ENCODE data around the gene CFAP46. TPM values are rescaled to one million over a fixed set of nuclear protein-coding genes. Genes with fewer than 3 reads are reported as not detected.
"Not testable (repeated sequence)": the region's sequence is repeated elsewhere in the genome, so short reads cannot be mapped to it uniquely, and the experiment has no call there.

CFAP46 gene
- total RNA-seq, 1 experiment from 2014 or later = 0.21 TPM

DNA sequence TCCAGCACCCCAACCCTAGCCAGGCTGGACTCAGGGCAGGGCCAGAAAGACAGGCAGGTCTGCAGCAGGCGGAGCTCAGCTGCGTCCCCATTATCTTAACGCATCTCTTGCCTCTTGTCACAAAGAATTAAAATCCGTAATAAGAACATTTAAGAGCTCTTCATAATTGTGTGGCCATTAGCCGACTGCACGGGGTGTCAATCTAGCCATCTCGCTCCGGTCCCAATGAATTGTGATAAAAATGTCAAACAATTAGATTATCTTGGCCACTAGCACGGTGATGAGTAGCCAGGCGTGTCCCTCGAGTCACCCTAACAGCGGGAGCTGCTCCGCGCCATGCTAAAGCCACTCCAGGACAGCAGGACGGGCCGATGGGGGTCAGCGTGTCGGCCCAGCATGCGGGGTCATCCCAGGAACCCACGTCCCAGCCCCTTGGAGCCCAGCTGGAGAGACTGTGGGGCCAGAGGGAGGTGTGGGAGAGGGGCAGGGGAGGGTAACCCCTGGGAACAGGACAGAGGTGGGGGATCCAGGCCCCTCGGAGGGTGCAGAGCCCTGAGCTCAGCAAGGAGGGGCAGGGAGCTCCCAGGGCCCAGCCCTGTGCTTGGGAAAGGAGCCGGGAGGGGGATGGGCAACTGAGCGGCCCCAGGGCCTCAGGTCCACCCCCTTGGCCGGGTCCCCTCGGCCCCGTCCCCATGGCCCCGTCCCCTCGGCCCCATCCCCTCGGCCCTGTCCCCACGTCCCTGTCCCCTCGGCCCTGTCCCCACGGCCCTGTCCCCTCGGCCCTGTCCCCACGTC lies 138.8 kb downstream of the CFAP46 start:
- Histone ChIP-seq H3K4me3 (no peak overlapping the region), H3K36me3 (no peaks in the 10 kb centered on the region), H3K9me3 (replicated peaks) (no peaks in the 10 kb centered on the region), H3K4me1 (replicated peaks) (no peaks in the 10 kb centered on the region), H3K27me3 (replicated peaks) (no peaks in the 10 kb centered on the region; the same call in 1 of the 2 replicates), H3K27ac (no peak overlapping the region)
- no peak for DNase-seq (ENCODE audit: low read depth in 1 of 2, low spot score in 2 of 2)

- no peak overlapping the region for H3K27ac ChIP-seq
- no peaks in the 10 kb centered on the region for H3K4me1 ChIP-seq (replicated peaks)
- DNase-seq (ENCODE audit: low read depth in 1 of 2, low spot score in 2 of 2) = no peak
- no peaks in the 10 kb centered on the region for H3K36me3 ChIP-seq
- H3K27me3 ChIP-seq (replicated peaks) = no peaks in the 10 kb centered on the region; the same call in 1 of the 2 replicates
- no peaks in the 10 kb centered on the region for H3K9me3 ChIP-seq (replicated peaks)
- H3K4me3 ChIP-seq = no peak overlapping the region
These were observed 139.6 kb downstream of the CFAP46 start for GRCh38 chr10:132802694-132803320.

DNA sequence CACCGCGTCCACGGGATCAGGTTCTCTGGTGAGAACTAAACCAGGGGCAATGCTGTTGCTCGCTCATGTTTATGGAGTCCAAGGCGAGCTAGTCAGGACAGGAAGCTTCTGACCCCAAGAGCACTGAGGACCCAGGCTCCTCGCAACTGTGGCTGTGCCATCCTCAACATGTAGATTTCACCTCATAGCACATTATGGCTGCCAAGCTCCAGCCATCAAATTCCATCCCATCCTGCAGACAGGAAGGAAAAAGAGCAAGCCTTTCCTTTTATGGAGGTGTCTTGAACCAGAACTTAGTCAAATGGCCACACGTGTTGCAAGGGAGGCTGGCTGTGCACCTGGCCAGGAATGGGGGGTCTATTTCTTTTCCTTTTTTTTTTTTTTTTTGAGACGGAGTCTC lies 140.3 kb downstream of the CFAP46 start:
- Histone ChIP-seq H3K27me3 (replicated peaks) (no peaks in the 10 kb centered on the region; the same call in 1 of the 2 replicates), H3K4me3 (no peak overlapping the region), H3K36me3 (no peaks in the 10 kb centered on the region), H3K27ac (no peak overlapping the region), H3K9me3 (replicated peaks) (no peaks in the 10 kb centered on the region), H3K4me1 (replicated peaks) (no peaks in the 10 kb centered on the region)
- DNase-seq (ENCODE audit: low read depth in 1 of 2, low spot score in 2 of 2) = no peak

DNA sequence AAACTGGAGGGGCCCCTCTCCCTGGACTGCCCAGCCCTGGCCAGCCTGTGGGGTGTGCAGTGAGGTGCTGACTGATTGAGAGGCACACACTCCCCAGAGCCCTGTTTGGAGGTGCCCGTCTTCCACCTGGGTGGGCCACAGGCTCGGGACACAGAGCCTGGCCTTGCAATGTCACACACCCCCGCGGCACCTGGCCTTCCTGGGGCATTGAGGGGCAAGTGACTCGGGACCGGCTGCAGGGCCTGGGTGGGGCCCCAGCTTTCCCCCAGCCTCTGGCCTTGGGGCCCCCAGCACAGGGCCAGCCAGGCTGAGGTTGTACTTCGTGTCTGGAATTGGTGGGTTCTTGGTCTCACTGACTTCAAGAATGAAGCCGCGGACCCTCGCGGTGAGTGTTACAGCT lies 142.5 kb downstream of the CFAP46 start:
- Histone ChIP-seq H3K4me1 (replicated peaks) (no peaks in the 10 kb centered on the region), H3K4me3 (no peak overlapping the region), H3K36me3 (no peaks in the 10 kb centered on the region), H3K9me3 (replicated peaks) (no peaks in the 10 kb centered on the region), H3K27ac (no peak overlapping the region), H3K27me3 (replicated peaks) (no peaks in the 10 kb centered on the region)
- no peak for DNase-seq (ENCODE audit: low read depth in 1 of 2, low spot score in 2 of 2)

GRCh38 chr10:132798876-132799275 lies 143.5 kb downstream of the CFAP46 start:
- Histone ChIP-seq H3K4me3 (no peak overlapping the region), H3K27ac (no peak overlapping the region), H3K9me3 (replicated peaks) (no peaks in the 10 kb centered on the region), H3K36me3 (no peaks in the 10 kb centered on the region), H3K27me3 (replicated peaks) (no peaks in the 10 kb centered on the region), H3K4me1 (replicated peaks) (peaks cover 2% of the 10 kb centered on the region)
- DNase-seq (ENCODE audit: low read depth in 1 of 2, low spot score in 2 of 2) = no peak

DNA sequence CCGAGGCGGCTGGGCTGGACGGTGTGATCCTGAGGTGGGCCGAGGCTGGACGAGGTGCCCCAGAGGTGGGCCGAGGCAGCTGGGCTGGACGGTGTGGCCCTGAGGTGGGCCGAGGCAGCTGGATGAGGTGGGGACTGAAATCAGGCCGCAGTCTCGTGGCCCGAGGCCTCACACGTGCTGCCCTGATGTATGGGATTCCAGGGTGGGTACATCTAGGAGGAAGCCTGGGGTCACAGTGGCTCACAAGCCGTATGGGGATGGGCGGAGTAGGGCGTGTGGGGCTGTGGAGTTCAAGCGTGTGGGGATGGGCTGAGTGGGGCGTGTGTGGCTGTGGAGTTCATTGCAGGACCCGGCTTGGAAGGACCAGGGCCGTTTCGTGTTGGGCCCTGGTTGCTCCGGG lies 144.0 kb downstream of the CFAP46 start:
- Histone ChIP-seq H3K9me3 (replicated peaks) (peaks cover 3% of the 10 kb centered on the region; the same call in 1 of the 2 replicates), H3K27ac (no peak overlapping the region), H3K36me3 (no peaks in the 10 kb centered on the region), H3K4me3 (no peak overlapping the region), H3K4me1 (replicated peaks) (peaks cover 7% of the 10 kb centered on the region), H3K27me3 (replicated peaks) (peaks cover 3% of the 10 kb centered on the region; the same call in 1 of the 2 replicates)
- DNase-seq (ENCODE audit: low read depth in 1 of 2, low spot score in 2 of 2) = no peak

DNA sequence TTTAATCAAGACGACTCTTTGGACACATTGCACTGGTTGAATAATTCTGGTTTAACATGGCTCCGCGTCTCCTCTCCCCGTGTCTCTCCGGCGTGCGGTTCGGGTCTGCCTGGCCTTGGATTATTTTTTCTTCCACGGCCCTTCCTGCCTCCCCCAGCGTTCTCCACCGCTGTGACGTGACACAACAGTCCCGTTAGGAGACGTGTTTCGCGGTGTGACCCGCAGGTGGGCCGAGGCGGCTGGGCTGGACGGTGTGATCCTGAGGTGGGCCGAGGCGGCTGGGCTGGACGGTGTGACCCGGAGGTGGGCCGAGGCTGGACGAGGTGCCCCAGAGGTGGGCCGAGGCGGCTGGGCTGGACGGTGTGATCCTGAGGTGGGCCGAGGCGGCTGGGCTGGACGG lies 144.4 kb downstream of the CFAP46 start:
- not testable (repeated sequence) for H3K36me3 ChIP-seq; H3K27me3 ChIP-seq (replicated peaks); H3K4me1 ChIP-seq (replicated peaks); H3K27ac ChIP-seq; H3K4me3 ChIP-seq; H3K9me3 ChIP-seq (replicated peaks); DNase-seq (ENCODE audit: low read depth in 1 of 2, low spot score in 2 of 2)

GRCh38 chr10:132796846-132797245 lies 145.5 kb downstream of the CFAP46 start:
- no peak for DNase-seq (ENCODE audit: low read depth in 1 of 2, low spot score in 2 of 2)
- Histone ChIP-seq H3K4me3 (no peak overlapping the region), H3K9me3 (replicated peaks) (peaks cover 5% of the 10 kb centered on the region; the same call in 1 of the 2 replicates), H3K36me3 (no peaks in the 10 kb centered on the region), H3K4me1 (replicated peaks) (peaks cover 7% of the 10 kb centered on the region), H3K27me3 (replicated peaks) (peaks cover 6% of the 10 kb centered on the region; the same call in 1 of the 2 replicates), H3K27ac (no peak overlapping the region)

DNA sequence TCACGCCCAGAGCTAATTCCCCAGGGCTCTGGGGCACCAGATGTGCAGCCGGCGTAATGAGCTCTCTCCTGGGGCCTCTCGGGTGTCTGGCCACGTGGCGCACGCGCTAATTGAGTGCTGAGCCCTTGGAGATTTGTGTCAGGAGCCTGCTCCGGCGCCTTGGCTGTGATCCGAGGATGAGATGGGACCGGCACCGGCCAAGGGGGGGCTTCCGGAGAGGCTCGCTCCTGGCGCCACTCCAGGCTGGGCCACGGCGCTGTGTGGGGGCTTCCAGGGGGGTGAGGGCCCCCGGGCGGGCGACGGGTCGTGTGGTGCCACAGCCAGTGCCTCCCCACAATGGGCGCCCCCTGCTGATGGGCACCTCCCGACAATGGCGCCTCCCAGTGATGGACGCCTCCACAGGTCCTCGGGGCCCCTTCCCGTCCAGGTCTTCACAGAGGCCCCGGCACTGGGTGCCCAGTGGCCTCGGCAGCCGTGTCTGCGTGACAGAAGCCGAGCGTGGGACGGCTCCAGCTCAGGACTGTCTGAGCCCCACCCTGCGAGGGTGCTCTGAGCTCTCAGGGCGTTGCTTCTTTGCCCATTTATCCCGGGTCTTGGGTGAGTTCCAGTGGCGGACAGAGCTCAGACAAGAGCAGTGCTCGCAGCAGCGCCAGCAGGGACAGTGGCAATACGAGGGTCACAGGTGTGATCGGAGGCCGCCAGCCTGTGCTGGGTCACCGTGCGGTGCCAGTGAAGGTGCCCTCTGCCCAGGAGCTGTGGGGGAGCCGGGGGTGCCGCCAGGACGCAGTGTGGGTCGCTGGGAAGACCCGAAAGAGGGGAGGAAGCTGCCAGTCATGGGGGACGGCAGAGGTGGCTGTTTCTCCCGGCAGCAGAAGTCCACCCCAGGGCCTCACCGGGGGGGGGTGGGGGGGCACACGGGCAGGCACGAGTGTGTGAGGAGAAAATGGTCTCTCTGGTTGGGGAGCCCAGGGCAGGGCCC lies 148.2 kb downstream of the CFAP46 start:
- no peaks in the 10 kb centered on the region for H3K36me3 ChIP-seq
- no peak for DNase-seq (ENCODE audit: low read depth in 1 of 2, low spot score in 2 of 2)
- H3K27ac ChIP-seq = no peak overlapping the region
- peaks cover 5% of the 10 kb centered on the region; the same call in 1 of the 2 replicates for H3K9me3 ChIP-seq (replicated peaks)
- H3K4me3 ChIP-seq = no peak overlapping the region
- peaks cover 7% of the 10 kb centered on the region for H3K4me1 ChIP-seq (replicated peaks)
- H3K27me3 ChIP-seq (replicated peaks) = peaks cover 19% of the 10 kb centered on the region

- Histone ChIP-seq H3K36me3 (no peaks in the 10 kb centered on the region), H3K27ac (no peak overlapping the region), H3K9me3 (replicated peaks) (peaks cover 5% of the 10 kb centered on the region; the same call in 1 of the 2 replicates), H3K4me1 (replicated peaks) (peaks cover 13% of the 10 kb centered on the region), H3K27me3 (replicated peaks) (peaks cover 28% of the 10 kb centered on the region), H3K4me3 (no peak overlapping the region)
- DNase-seq (ENCODE audit: low read depth in 1 of 2, low spot score in 2 of 2) = no peak
These were observed 149.2 kb downstream of the CFAP46 start for GRCh38 chr10:132793213-132793612.

DNA sequence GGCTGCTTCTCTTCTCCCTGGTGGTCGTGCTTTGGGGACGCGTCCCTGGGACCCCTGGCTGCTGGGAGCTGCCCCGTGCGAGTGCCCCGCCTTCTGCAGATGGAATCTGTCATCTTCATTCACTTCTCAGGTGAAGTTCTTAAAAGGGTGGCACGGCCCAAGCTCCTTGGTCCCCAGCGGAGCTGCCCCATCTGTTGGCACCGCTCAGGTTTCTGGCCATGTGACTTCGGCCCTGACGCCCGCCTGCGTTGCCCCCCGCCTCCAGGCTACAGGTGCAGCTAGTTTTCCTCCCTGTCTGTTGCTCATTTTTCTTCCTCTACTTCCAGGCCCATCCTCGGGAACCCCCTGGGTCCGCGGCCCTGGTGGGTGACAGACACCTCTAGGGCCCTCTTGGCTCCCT lies 149.6 kb downstream of the CFAP46 start:
- Histone ChIP-seq H3K9me3 (replicated peaks) (peaks cover 5% of the 10 kb centered on the region; the same call in 1 of the 2 replicates), H3K4me1 (replicated peaks) (peaks cover 17% of the 10 kb centered on the region), H3K36me3 (no peaks in the 10 kb centered on the region), H3K27ac (no peak overlapping the region), H3K27me3 (replicated peaks) (peaks cover 33% of the 10 kb centered on the region), H3K4me3 (no peak overlapping the region)
- DNase-seq (ENCODE audit: low read depth in 1 of 2, low spot score in 2 of 2) = no peak

DNA sequence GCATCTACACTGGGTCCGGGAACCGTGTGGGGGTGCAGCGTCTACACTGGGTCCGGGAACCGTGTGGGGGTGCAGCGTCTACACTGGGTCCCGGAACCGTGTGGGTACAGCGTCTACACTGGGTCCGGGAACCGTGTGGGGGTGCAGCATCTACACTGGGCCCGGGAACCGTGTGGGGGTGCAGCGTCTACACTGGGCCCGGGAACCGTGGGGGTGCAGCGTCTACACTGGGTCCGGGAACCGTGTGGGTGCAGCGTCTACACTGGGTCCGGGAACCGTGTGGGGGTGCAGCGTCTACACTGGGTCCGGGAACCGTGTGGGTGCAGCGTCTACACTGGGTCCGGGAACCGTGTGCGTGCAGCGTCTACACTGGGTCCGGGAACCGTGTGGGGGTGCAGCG lies 150.3 kb downstream of the CFAP46 start:
- not testable (repeated sequence) for H3K4me3 ChIP-seq; H3K27ac ChIP-seq; DNase-seq (ENCODE audit: low read depth in 1 of 2, low spot score in 2 of 2); H3K36me3 ChIP-seq; H3K9me3 ChIP-seq (replicated peaks)
- H3K27me3 ChIP-seq (replicated peaks) = peaks cover 38% of the 10 kb centered on the region
- H3K4me1 ChIP-seq (replicated peaks) = peaks cover 22% of the 10 kb centered on the region

DNA sequence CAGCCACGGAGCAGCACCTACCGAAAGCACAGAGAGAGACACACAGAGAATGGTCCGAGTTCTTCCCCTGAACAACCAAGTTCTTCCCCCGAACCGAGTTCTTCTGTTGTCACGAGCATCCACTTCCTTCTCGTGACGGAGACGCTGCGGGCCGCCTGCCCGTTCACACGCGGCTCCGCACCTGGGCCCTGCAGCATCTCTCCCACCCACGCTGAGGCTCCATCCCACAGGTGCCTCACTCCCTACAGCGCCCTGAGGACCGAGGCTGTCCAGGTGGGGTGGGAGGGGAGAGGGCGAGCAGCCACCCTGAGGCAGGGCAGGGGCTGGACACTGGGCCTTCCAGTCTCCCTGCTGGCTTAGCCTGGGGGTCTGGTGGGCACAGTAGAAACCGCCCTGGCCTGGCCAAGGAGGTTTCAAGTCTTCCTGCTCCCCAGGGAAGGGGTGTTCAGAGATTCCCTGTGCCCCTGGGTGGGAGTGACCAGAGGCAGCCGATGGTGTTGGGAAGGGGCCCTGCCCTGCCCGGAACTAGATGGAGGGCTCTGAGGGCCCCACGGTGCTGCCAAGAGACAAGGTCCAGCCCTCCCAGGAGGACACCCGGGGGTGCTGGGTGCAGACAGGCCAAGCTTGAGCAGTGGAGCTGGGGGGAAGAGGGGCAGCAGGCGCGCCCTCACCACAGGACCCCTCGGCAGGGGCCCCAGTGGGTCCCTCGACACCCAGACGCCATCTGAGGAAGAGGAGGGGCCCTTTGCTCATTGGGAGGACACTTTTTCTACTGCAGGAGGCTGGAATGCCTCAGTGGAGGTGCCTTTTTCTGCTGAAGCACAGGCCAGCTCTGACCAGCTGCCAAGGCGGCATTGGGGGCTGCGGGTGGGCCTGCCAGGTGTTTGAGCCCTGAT lies 151.2 kb downstream of the CFAP46 start:
- Histone ChIP-seq H3K36me3 (no peaks in the 10 kb centered on the region), H3K27ac (no peak overlapping the region), H3K9me3 (replicated peaks) (peaks cover 14% of the 10 kb centered on the region), H3K27me3 (replicated peaks) (peaks cover 47% of the 10 kb centered on the region), H3K4me1 (replicated peaks) (peaks cover 31% of the 10 kb centered on the region), H3K4me3 (no peak overlapping the region)
- DNase-seq (ENCODE audit: low read depth in 1 of 2, low spot score in 2 of 2) = no peak
